ENCODE data around the gene SLC24A3.
"Not testable (repeated sequence)": the region's sequence is repeated elsewhere in the genome, so short reads cannot be mapped to it uniquely, and the experiment has no call there.

Gene SLC24A3

DNA sequence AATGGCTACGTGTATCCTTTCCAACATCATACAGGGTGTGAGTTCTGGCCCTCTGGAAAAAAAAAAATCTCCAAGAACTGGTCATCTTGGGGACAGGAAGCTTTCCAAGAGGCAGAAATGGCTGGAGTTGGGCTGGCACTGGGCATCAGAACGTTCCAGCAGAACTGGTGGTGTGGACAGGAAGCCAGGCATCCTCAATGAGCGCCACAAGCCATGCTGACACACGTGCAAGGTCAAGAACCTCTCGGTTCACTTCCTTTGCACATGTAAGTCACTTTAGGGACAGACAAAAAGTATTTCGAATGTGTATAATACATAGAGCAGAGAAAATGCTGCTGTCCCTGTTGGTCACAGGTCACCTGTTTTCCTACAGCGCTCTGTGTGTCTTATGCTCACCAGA lies 518.3 kb downstream of the SLC24A3 start:
- DNase-seq, result no peak

DNA sequence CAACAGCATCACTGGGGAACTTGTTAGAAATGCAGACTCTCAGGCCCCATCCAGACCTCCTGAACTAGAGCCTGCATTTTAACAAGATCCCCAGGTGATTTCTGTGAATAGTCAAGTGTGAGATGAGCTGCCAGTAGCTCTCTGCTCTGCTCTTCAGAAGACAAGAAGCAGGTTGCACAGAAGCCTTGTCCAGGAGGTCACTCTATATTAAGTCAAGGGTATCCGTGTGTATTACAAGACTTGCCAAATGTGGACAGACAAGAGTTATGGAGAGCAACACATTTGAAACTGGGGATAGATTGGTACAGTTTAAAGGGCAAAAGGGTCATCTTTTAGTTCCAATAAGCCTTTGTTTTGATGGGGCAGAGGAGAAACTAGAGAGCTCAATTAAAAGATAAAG lies 522.4 kb downstream of the SLC24A3 start:
- DNase-seq, result no peak

DNA sequence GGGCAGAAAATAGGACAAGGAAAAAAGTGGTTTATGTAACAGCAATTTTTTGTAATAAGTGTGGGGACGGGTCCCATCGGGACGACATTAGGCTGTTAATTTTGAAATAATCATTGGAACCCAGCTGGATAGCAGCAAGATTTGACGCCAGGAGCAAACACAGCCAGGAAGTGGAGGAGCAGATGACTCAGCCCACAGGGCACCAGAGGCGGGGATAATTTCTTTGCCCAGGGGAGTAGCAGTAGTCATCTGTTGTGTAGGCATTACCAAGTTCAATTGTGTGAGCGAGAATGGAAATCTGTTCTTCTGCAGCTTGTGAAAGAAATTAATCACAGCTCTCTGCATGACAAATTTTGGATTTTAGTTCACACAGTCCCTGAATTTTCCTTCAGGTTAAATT lies 523.0 kb downstream of the SLC24A3 start:
- DNase-seq, result peak in 1 of 2 experiments; percentile 49

DNA sequence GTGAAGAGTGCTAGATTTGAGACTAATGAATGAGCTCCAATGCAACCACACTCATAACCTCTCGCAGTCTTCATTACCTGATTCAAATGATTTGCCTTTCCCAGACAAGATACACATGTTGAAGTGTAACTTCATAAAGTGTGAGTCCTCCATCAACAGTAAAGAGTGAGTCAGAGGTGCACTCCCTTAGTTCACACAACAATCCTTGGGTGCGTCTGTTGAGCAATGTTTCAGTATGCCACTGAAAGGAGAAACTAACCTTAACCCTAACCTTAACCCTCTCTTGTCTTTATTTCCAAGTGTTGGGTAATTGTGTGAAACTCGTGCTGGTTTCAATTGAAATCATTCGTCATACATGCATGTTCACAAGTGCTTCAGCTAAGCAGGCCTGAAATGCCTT lies 524.6 kb downstream of the SLC24A3 start:
- DNase-seq, result no peak

DNA sequence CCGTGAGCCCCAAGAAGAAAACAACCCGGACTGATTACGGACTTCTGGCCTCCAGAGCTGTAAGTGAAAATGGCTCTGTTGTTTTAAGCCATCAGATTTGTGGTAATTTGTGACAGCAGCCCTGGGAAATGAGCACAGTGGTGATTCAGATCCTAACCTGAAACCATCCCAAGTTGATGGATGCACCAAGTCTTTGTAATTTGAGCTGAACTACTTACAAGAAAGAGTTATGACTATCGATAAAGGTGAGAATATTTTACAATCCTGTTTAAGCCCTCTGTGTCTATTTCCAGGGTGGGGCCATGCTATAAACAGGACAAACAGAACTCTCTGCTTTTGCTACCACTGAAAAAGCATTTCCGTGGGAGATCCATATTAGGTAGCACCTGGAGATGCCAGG lies 526.5 kb downstream of the SLC24A3 start:
- DNase-seq, result no peak

DNA sequence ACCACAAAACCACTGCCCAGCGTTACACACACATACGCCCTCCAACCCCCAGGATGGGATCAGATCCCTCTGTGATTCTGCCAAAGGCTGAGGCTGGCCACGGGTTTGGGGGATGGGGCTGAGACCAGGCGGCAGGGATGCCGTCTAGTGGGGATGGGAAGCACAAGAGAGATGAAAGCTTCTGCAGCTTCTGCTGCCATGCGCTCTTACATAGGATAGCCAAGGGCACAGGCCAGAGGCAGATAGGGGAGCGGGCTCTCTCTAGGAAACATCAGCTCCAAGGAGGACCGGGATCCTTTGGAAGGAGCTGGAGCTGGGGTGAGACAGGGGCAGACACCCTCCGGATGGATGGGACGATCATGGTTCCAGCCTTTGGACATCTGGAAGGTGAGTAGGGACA lies 526.9 kb downstream of the SLC24A3 start:
- no peak for DNase-seq

DNA sequence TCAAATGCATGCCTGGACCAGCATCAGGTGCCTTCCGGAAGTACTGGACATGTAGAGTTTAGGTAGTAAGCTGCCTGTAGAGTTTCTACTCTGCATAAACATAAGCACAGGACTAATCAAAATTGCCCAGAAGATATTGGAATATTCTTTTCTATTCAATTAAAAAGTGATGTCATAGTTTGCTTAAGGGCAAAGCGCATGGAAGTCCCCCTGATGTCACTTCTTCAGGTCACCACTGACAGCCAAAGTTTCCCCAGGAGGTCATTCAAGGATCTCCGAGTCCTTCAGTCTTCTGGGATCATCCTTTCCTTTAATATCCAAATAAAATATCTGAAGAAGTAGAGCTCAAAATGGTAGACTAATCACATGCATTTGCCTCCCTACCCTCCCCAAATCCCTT lies 528.1 kb downstream of the SLC24A3 start:
- no peak for DNase-seq

DNA sequence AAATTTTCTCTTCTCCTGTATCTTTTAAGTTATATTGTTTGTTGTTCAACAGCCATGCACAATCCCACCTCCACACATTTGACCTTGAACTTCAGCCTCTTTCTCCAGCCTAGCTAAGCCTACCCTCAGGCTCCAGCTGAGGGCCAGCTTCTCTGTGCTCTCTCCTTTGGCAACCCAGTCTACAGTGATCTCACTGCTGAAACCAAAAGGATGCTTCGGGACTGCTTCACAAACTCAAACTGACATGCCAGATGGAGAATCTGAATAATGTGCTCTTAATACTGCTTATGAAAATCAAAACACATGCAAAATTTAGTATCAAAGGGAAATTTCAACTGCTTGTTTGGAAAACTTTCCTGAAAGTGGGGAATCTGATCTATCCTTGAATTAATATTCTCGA lies 529.5 kb downstream of the SLC24A3 start:
- no peak for DNase-seq

DNA sequence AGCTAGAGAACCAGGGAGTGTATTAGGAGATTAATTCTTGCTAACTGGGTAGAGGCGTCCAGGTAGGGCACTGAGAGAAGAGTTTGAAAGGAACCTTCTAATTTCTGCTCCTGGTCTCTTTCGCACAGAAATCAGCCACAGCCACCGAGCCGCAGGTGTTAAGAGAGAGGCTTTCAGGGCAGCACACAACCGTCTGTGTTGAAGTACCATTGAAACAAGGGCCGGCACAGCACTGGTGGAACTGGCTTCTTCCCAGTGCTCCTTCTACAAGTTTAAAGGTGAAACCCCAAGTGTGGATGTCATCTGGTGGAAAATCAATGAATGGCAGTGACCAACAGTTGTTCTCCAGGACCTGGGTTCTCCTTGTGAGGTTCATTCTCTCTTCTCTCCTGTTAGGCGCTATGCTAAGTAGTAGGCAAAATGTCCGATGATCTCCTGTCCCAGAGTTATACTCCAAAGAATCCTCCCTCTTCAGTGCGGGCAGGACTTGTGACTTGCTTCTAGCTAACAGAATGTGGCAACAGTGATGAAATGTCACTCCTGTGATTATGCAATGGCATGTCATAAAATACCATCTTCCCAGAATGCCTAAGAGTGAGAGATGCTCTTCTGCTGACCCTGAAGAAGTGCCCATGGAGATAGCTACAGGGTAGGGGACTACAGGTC lies 530.7 kb downstream of the SLC24A3 start:
- no peak for DNase-seq

DNA sequence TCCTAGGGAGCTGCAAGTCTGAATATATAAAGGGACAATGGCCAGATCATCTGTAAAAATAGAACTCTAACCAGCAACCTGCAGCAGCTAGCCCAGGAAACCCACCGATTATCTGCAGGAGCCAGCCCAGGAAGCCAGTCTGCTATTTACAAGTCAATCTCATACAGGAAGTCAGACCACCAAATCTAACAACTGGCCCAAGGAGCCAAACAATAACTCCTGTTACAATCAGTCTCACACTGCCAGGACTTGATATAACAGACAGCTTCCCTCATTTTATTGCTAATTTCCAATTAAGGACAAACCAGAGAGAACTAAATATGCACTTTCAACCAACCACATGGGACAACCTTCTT lies 531.2 kb downstream of the SLC24A3 start:
- no peak for DNase-seq

DNA sequence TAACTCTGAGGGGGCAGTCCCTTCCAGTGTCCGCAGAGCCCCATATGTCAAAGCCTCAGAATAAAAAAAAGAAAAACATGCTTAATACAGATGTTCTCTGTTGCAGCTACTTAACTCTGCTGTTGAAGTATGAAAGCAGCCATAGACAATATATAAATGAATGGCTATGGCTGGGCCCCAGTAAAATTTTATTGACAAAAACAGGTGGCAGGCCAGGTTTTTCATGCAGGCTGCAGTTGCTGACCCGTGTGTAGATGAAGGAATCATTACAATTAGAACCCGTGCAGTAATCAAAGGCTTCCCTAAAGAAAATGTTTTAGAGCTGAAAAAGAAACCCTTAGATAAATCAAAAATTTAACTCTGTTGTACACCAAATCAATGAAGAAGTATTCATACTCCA lies 532.7 kb downstream of the SLC24A3 start:
- DNase-seq, result no peak

DNA sequence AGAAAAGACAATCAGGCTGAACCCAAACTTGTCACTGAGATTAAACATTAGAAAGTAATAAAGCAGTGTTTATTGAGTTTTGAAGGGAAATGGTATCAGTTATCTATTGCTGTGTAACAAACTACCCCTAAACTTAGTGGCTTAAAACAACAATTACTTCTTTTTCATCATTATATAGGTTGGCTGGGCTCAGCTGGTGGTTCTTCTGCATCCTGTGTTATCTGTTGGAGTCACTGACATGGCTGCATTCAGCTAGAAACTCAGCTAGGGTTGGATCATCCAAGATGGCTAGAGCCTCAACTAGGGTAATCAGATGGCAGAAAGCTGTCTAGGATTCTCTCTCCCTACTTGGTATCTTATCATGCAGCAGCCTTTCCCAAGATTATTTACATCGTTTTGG lies 533.1 kb downstream of the SLC24A3 start:
- DNase-seq, result no peak

DNA sequence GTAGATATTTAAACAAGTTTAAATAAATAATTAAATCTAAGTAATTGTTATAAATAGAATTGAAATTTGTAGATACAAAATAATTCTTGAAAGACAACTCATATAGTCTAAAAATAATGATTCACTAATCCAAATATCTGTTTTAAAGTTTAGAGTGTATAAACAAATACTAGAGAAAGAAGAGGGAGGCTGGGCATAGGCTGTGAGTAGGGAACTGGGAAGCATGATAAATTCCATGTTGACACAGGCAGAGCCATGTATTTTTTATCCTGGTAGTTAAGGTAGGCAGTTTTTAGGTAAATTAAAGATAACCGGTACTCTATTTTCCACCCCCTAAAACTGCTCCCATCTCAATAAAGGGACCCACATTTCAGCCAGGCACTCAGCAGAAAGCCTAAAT lies 534.0 kb downstream of the SLC24A3 start:
- DNase-seq, result no peak

DNA sequence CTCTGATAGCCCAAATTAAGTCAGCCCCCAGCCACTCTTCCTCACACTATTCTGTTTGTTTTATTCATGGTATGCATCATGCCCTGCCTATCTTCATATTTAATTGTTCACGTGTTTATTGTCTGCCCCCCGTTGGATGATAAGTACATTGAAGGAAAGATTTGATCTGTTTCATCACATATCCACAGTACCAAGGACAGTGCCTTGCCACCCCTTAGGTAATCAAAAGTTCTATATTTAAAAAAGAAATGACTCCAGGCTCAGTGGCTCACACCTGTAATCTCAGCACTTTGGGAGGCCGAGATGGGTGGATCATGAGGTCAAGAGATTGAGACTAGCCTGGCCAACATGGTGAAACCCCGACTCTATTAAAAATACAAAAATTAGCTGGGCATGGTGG lies 535.5 kb downstream of the SLC24A3 start:
- no peak for DNase-seq

DNA sequence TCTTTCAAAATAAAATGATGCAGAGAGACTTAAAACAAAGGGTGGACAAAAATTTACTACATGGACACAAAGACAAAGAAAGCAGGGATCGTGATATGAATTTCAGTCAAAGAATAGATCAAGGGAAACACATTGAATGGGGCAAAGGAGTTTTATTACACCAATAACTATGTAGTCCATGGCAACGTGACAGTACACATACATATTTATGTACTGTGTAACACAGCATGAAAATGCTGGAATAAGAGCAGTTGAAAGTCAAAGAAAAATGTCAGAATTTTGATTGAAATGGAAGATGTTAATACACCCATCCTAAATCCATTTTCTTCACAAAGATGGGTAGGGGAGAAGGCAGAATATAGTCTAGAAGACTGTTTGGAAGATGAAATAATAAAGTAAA lies 536.2 kb downstream of the SLC24A3 start:
- no peak for DNase-seq

DNA sequence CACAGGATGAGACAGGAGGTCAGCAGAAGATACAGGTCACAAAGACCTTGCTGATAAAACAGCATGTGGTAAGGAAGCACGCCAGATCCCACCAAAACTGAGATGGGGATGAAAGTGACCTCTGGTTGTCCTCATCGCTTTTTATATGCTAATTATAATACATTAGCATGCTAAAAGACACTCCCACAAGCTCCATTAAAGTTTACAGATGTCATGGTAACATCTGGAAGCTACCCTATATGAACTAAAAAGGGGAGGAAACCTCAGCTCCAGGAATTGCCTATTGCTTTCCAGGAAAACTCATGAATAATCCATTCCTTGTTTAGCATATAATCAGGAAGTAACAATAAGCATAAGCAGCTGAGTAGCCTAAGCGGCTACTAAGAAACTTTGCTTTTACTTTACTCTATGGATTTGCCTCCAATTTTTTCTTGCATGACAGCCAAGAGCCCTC lies 537.2 kb downstream of the SLC24A3 start:
- no peak for DNase-seq

DNA sequence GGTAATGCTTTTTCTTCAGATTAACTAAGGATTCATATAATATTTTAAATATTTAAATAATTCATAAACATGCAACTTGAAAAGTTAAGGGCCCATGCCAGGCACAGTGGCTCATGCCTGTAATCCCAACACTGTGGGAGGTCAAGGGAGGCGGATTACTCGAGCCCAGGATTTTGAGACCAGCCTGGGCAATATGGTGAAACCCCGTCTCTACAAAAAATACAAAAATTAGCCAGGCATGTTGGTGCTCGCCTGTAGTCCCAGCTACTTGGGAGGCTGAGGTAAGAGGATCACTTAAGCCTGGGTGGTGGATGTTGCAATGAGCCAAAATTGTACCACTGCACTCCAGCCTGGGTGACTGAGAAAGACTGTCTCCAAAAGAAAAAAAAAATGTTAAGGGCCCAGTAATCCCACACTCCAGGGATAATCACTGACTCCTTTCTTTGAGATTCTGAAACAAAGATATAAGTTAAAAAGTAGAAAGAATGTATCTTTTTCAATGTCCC lies 537.7 kb downstream of the SLC24A3 start:
- no peak for DNase-seq

DNA sequence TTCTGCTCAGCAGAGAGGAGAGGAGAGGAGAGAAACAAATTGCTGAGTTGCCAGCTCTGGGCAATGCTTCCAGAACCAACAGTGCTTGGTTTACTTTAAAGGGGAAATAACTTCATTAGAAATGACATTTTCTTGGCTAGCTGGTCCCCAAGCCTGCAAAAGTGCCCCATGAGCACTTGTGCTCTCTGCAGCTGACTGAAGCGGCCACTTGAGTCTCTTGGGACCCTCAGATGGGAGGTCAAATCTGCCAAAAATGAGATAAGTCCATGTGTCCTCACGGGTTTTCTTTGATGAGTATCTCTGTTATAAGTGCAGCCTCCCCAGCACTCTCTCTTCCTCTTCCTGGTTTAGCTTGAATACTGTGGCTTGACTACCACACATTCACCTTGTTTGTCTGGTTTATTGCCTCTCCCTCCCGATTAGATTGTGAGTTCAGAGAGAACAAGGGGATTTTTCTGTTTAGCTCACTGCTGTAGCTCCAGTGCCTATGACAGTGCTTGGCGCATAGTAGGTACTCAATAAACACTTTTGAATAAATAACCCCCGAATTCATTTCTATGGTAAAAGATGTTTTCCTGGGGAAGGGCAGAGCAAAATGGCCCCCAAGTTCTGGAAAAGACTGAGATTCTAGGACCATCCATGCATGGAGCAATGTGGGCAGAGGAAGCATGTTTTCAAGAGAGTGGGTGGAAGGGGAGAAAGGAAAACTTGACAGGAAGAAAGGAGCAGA lies 538.6 kb downstream of the SLC24A3 start:
- no peak for DNase-seq

DNA sequence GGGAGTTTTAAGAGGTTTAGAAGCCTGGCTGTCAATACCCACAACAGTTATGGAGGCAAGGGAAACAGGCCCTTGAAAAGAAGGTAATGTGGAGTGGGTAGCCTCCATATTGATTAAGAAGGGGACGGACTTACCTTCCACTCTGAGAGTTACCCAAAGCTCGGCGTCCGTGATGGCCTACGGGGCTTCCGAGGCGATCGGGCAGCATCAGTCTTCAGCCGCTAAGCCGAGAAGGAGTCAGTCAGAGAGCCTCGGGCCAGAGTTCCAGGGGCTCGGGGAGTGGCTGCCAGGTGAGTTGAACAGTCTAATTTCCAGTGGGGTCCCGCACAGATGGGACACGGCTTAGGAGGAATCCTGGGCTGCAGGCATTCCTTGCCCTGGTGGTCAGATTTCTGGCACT lies 541.8 kb downstream of the SLC24A3 start:
- not testable (repeated sequence) for DNase-seq

DNA sequence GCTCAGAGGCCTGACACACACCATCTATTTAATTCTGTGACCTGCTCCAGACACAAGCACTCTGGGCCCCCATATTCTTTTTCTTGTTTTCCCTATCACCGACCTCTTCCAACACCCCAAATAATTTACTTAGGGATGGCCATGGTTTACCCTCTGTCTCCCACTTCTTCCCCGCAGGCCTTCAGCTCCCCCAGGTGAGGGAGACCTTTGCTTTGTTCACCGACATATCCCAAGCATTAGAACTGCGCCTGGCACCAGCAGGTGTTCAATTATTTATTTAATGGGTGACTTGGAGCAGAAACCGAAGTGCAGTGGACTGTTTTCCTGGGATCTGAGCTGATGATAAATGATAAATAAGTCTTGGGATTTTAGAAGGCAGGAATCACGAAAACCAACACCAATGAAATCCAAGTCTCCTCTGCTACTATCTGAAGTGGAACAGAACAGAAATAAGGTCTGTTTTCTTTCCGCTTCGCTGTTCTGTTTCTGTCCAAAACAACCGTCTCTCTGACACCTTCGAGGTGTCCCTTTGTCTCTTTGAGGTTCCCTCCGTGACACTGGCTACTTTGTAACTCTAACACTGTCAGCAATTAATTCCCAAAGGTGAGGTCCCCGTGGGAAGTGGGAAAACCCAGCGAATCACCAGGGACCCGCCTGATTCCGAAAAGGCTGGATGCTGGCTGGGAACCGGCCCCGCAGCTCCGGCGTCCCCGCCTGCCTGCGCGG lies 544.5 kb downstream of the SLC24A3 start:
- no peak for DNase-seq

DNA sequence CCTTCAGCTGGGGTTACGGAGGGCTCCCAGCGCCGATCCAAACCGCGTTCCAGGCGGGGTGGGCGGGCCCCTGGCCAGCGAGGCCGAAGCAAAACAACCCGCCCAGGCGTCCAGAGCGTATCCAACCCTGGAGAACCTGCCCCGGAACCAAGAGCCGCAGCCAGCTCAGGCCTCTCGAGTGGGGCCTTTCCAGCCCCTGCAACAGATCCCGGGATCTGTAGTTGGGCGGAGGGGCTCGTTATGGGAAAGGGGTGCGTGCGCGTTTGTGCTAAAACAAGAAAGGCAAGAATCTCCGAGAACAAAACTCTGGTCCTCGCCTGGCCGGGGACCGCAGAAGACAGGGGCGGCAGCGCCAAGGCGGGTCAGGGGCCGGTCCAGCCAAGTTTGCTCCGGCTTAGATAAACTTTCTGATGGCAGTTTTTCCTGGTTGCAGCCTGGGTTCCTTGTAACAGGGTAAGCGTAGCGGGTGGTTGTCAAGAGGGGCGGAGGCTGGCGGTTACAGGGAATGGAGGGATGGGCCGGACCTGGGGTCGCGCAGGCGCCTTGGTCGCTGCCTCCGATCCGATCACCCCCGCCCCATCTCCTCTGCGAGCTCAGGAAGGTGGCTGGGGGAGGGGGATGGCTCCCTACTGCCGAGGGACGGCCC lies 545.2 kb downstream of the SLC24A3 start:
- DNase-seq, result peak; percentile 40 to 53

DNA sequence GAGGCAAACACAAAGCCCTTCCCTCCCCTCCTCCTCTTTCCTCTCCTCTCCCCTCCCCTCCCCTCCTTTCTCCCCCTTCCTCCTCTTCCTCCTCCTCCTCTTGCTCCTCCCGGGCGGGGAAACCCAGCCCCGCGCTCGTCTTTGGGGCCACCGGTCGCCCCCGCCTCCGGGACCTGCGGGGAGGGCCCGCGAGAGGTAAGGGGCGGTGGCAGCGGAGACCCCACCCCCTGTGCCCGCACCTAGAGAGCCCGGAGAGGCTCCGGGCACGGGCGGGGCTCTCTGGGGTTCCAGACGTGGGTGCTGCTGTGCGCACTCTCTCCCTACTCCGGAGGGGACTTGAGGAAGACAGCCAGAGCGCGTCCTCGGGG lies 545.7 kb downstream of the SLC24A3 start, which contains the start of gene RIN2:
Gene RIN2, plus strand, starts transcription at position 126 of the 368 bp plus-strand sequence. CDS start 131,344 bp downstream, outside the sequence.
- no peak for DNase-seq

Measured in NCI-H1930 (cell line).